BE2C (cell line): Measurements from ENCODE around the gene DNAJC4.

ENCODE experiments used
- DNase-seq: peaks from one replicate; pipeline ENCODE4 v3.0.0-alpha.2; 2020
- H3K27me3 ChIP-seq: fragments of 250-450 bp; sonication (Bioruptor Pico); 2 replicates; pipeline ENCODE4 v1.5.1; 2020; ENCODE audit warnings: mild to moderate bottlenecking
- H3K36me3 ChIP-seq: fragments of 250-450 bp; sonication (Bioruptor Pico); 2 replicates; pipeline ENCODE4 v1.5.1; 2020; ENCODE audit warnings: mild to moderate bottlenecking
- H3K4me1 ChIP-seq: fragments of 250-450 bp; sonication (Bioruptor Pico); 2 replicates; pipeline ENCODE4 v1.5.1; 2020
- H3K4me3 ChIP-seq: 2 replicates; pipeline ENCODE4 v1.5.1; 2011; ENCODE audit warnings: low read depth, low read length
- H3K9me3 ChIP-seq: fragments of 250-450 bp; sonication (Bioruptor Pico); 2 replicates; pipeline ENCODE4 v1.5.1; 2020
- CTCF ChIP-seq: IDR thresholded peaks from 2 replicates; pipeline ENCODE4 v1.5.1; 2012; ENCODE audit warnings: mild to moderate bottlenecking, low read depth, low read length

The DNAJC4 gene

GRCh38 chr11:64234647-64235379 lies 4.5 kb downstream of the DNAJC4 start:
- Histone ChIP-seq H3K36me3 (no peaks in the 10 kb centered on the region), H3K9me3 (no peaks in the 10 kb centered on the region), H3K27me3 (no peaks in the 10 kb centered on the region), H3K4me1 (no peaks in the 10 kb centered on the region; the same call in 1 of the 2 replicates), H3K4me3 (peak overlapping the region; percentile 49)
- peak; percentile 46 for DNase-seq
- TF ChIP-seq CTCF = no peak

GRCh38 chr11:64235437-64236161 lies 5.3 kb downstream of the DNAJC4 start:
- H3K4me1 ChIP-seq = peaks cover 4% of the 10 kb centered on the region
- H3K4me3 ChIP-seq = peak overlapping the region; percentile 49
- DNase-seq = no peak
- no peaks in the 10 kb centered on the region for H3K27me3 ChIP-seq
- no peak for TF ChIP-seq CTCF
- H3K9me3 ChIP-seq = no peaks in the 10 kb centered on the region
- no peaks in the 10 kb centered on the region for H3K36me3 ChIP-seq

GRCh38 chr11:64237484-64237951 lies 7.2 kb downstream of the DNAJC4 start:
- DNase-seq = no peak
- H3K9me3 ChIP-seq = no peaks in the 10 kb centered on the region
- no peaks in the 10 kb centered on the region for H3K27me3 ChIP-seq
- H3K36me3 ChIP-seq = no peaks in the 10 kb centered on the region
- no peak overlapping the region for H3K4me3 ChIP-seq
- H3K4me1 ChIP-seq = peaks cover 4% of the 10 kb centered on the region
- no peak for TF ChIP-seq CTCF

GRCh38 chr11:64238076-64238475 lies 7.7 kb downstream of the DNAJC4 start:
- Histone ChIP-seq H3K36me3 (no peaks in the 10 kb centered on the region), H3K4me1 (peaks cover 4% of the 10 kb centered on the region), H3K9me3 (no peaks in the 10 kb centered on the region), H3K27me3 (no peaks in the 10 kb centered on the region), H3K4me3 (no peak overlapping the region)
- DNase-seq = no peak
- TF ChIP-seq CTCF = no peak

GRCh38 chr11:64238999-64239398 lies 8.7 kb downstream of the DNAJC4 start:
- TF ChIP-seq CTCF = no peak
- no peaks in the 10 kb centered on the region for H3K36me3 ChIP-seq
- peaks cover 4% of the 10 kb centered on the region for H3K4me1 ChIP-seq
- no peaks in the 10 kb centered on the region for H3K9me3 ChIP-seq
- DNase-seq = no peak
- no peak overlapping the region for H3K4me3 ChIP-seq
- no peaks in the 10 kb centered on the region for H3K27me3 ChIP-seq
